HG03196 (cell line): ENCODE measurements around the gene EPHB1.
"Not testable (repeated sequence)": the region's sequence is repeated elsewhere in the genome, so short reads cannot be mapped to it uniquely, and the experiment has no call there.

Experiments used
- ATAC-seq: cut with Tn5 transposase; IDR thresholded peaks from one replicate; pipeline ENCODE4 v1.9.1; 2021; ENCODE audit not compliant: unreplicated experiment

Gene EPHB1

GRCh38 chr3:134938029-134938525 lies 143.0 kb downstream of the EPHB1 start:
- no peak for ATAC-seq

DNA sequence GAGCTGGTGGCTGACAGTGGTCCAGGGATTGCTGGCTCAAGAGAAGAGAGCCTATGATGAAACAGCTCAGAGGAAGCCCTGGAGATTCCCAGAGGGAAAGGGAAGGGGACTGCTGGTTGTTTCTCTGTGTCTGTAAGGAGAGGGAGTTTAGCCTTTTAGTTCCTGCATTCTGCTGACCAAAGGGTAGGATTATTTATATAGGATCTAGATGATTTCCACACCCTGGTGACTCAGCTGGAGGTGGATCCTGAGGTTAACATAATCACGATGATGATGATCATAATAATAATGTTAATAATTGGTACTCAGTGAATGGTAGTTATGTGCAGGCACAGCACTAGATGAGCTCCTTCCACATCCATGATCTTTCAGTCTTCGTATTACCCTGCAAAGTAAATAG lies 144.9 kb downstream of the EPHB1 start:
- no peak for ATAC-seq

GRCh38 chr3:134941820-134942219 lies 146.8 kb downstream of the EPHB1 start:
- ATAC-seq: no peak

DNA sequence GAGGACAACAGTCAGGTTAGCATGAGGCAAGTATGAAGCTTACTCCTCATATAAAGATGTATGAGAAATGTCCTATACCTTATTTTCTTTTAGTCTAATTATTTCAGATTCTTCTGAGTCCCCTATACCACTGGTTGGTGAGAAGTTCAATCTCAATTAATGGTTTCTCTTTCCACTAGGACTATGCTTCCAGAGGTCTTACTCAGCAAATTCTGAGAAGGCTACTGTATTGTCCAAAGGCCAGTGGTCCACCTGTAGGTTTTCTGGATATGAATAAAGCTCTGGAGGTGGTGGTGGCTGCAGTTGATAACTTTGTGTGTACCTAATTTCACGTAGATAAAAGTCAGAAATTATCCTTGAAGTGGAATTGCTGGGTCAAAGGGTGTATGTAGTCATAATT lies 149.4 kb downstream of the EPHB1 start:
- no peak for ATAC-seq

GRCh38 chr3:134949150-134949549 lies 154.1 kb downstream of the EPHB1 start:
- no peak for ATAC-seq

DNA sequence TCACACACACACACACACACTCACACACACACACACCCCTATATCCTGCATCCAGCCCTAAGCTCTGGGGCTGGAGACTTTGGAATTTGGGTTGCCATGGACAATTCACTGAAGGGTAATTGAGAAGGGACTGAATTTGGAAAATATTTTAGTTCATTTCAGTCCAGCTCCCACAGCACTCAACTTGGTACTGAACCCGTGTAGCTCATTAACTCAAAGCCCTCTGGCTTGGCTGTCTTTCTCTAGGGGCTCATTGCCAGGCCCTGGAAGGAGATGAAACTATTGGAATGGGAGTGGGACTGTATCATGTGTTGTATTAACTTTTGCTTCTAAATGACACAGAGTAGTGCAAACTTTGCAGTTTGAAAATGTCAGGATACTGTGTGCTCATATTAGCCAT lies 157.3 kb downstream of the EPHB1 start:
- ATAC-seq: no peak

- ATAC-seq: peak; percentile 17
Observed at GRCh38 chr3:134955874-134956273, 160.8 kb downstream of the EPHB1 start.

GRCh38 chr3:134956395-134956794 lies 161.3 kb downstream of the EPHB1 start:
- peak; percentile 56 for ATAC-seq

GRCh38 chr3:134956844-134957243 lies 161.8 kb downstream of the EPHB1 start:
- no peak for ATAC-seq

GRCh38 chr3:134959516-134959915 lies 164.5 kb downstream of the EPHB1 start:
- ATAC-seq: no peak

GRCh38 chr3:134964226-134964625 lies 169.2 kb downstream of the EPHB1 start:
- ATAC-seq: no peak

GRCh38 chr3:134965865-134966481 lies 170.9 kb downstream of the EPHB1 start:
- ATAC-seq: no peak

DNA sequence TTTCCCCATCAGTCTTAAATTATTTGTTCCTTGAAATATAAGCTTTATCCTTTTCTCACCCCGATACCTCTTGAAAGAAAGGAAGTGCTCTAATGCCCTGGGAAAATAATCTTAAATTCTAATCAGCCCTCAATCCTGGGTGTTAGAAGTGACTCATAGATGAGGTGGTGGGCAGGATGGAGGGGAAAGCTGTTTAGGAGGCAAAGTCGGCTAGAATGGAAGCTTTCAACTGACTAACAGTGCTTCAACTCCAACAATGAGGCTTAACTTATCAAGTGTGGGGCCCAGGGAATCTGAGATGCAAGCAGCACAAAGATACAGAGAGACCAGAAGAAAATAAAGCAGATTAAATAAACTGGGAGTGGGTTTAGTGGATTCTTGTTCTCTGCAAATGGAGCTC lies 175.8 kb downstream of the EPHB1 start:
- no peak for ATAC-seq

GRCh38 chr3:134971306-134971705 lies 176.2 kb downstream of the EPHB1 start:
- ATAC-seq: no peak

DNA sequence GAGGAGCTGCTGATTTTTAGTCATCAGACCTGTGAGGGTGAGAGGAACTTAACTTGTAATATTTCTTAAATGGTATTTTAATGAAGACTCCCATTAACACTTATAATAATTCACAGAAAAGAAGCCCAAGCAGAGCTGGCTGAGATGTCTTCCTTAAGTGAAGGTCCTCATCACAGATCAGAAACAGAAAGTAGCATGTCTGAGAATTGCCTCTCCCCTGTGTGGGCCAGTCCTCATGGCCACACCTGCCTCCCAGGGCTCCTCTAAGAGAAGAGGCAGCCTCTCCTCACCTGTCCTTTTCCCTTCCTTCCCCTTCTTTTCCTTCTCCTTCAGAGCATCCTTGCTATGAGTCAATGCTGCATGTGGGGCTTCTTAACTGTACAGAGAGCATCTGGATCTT lies 176.8 kb downstream of the EPHB1 start:
- ATAC-seq: not testable (repeated sequence)

- no peak for ATAC-seq
Observed at GRCh38 chr3:134972836-134973455, 177.9 kb downstream of the EPHB1 start.

- ATAC-seq: no peak
Observed at GRCh38 chr3:134974624-134975023, 179.6 kb downstream of the EPHB1 start.

GRCh38 chr3:134976948-134977347 lies 181.9 kb downstream of the EPHB1 start:
- no peak for ATAC-seq

GRCh38 chr3:134978658-134979057 lies 183.6 kb downstream of the EPHB1 start:
- ATAC-seq: no peak

GRCh38 chr3:134985864-134986715 lies 191.0 kb downstream of the EPHB1 start:
- ATAC-seq: no peak

- ATAC-seq: no peak
Observed at GRCh38 chr3:134988666-134989065, 193.6 kb downstream of the EPHB1 start.

GRCh38 chr3:134991003-134991402 lies 195.9 kb downstream of the EPHB1 start:
- no peak for ATAC-seq
